Measurements from ENCODE around the gene IDH2.
"Not testable (repeated sequence)": the region's sequence is repeated elsewhere in the genome, so short reads cannot be mapped to it uniquely, and the experiment has no call there.

Gene IDH2

GRCh38 chr15:90101969-90102890 lies at the start of gene IDH2:
TSS of gene IDH2 (minus strand) at chr15:90102468. CDS start at chr15:90102390, 78 bp downstream.
- peak; percentile 74 for DNase-seq (ENCODE audit: low spot score)

DNA sequence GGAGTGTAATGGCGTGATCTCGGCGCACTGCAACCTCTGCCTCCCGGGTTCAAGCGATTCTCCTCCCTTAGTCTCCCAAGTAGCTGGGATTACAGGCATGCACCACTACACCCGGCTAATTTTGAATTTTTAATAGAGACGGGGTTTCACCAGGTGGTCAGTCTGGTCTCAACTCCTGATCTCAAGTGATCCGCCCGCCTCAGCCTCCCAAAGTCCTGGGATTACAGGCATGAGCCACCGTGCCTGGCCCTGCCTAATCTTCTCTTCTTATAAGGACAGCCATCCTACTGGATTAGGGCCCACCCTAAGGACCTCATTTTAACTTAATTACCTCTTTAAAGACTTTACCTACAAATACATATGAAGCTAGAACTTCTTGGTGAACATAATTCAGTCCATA lies 48.3 kb upstream of the IDH2 start:
- not testable (repeated sequence) for DNase-seq (ENCODE audit: low spot score)

- no peak for DNase-seq (ENCODE audit: low spot score)
These were observed 47.5 kb upstream of the IDH2 start for GRCh38 chr15:90149609-90150340.

GRCh38 chr15:90146198-90146761 lies 44.0 kb upstream of the IDH2 start:
- DNase-seq (ENCODE audit: low spot score) = not testable (repeated sequence)

DNA sequence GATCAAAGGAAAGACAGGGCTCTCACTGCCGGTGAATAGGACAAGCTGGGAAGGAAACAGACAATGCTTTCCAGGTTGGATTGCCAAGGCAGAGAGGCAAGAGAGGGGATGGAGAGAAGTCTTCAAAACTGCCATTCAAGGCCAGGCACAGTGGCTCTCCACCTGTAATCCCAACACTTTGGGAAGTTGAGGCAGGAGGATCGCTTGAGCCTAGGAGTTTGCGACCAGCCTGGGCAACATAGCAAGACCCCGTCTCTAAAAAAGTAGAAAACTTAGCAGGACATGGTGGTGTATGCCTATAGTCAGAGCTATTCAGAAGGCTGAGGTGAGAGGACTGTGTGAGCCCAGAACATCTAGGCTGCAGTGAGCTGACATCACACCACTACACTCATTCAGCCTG lies 43.5 kb upstream of the IDH2 start:
- no peak for DNase-seq (ENCODE audit: low spot score)

DNA sequence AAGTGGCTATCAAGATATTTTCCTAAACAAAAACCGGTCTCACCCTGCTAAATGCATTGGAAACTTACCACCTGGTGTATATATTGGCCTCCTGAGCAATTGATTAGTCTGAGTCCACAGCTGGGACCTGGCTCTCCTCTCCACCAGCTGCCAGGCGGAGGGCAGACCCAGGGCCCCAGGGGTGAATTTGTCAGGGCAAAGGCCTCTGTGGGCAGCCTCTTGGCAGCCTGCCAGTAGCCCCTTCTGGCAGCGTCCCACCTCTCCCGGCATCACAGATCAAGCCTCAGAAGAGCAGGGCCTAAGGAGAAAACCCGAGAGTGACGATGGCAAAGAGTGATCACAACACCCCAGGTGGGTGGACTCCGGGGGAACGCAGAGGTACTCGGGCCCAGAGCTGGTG lies 43.0 kb upstream of the IDH2 start:
- no peak for DNase-seq (ENCODE audit: low spot score)

DNA sequence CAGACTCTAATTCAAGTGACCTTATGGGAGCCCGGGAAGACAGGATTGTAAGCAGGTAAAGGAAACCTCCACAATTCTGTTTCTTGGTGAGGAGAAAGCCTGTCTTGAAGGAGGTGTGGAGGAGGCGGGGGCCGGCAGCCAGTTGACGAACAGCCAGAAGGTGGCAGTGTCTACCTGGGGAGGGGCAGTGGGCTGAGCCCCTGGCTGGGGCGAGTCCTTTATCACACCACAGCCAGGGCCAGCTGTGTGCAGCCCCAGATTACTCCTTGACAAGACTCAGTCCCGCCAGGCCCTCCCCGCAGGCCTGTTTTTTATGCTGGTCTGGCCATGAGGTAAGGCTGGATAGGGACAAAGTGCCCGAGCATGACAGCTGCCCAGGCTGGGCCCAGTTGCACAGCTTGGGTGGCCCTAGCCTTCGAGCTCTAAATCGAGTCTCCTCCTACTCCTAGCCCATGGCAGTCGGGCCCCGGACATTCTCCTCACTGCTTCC lies 40.9 kb upstream of the IDH2 start:
- peak; percentile 94 for DNase-seq (ENCODE audit: low spot score)

GRCh38 chr15:90142216-90143165 lies 40.2 kb upstream of the IDH2 start:
- no peak for DNase-seq (ENCODE audit: low spot score)

GRCh38 chr15:90141646-90142045 lies 39.4 kb upstream of the IDH2 start:
- DNase-seq (ENCODE audit: low spot score) = no peak

DNA sequence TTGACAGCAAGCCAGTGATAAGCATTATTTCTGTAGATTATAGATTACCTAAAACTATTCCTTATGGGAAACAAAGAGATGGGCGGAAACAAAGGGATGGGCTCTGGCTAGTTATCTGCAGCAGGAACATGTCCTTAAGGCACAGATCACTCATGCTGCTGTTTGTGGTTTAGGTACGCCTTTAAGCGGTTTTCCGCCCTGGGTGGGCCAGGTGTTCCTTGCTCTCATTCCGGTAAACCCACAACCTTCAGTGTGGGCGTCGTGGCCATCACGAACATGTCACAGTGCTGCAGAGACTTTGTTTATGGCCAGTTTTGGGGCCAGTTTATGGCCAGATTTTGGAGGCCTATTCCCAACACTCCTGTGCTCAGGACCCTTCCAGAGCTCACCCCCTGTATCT lies 37.3 kb upstream of the IDH2 start:
- DNase-seq (ENCODE audit: low spot score) = not testable (repeated sequence)

GRCh38 chr15:90138071-90138833 lies 36.0 kb upstream of the IDH2 start:
- DNase-seq (ENCODE audit: low spot score) = no peak

DNA sequence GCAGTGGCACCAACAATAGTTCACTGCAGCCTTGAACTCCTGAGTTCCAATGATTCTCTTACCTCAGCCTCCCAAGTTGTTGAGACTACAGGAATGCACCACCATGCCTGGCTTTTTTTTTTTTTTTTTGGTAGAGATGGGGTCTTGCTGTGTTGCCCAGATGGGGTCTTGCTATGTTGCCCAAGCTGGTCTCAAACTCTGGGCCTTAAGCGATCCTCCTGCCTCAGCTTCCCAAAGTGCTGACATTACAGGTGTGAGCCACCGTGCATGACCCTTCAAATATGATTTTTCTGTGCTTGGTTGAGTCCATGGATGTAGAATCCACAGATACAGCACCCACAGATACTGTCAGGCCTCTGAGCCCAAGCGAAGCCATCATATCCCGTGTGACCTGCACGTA lies 30.2 kb upstream of the IDH2 start:
- DNase-seq (ENCODE audit: low spot score) = no peak

- no peak for DNase-seq (ENCODE audit: low spot score)
These were observed 29.6 kb upstream of the IDH2 start for GRCh38 chr15:90131848-90132247.

GRCh38 chr15:90130291-90130690 lies 28.0 kb upstream of the IDH2 start:
- DNase-seq (ENCODE audit: low spot score) = no peak

DNA sequence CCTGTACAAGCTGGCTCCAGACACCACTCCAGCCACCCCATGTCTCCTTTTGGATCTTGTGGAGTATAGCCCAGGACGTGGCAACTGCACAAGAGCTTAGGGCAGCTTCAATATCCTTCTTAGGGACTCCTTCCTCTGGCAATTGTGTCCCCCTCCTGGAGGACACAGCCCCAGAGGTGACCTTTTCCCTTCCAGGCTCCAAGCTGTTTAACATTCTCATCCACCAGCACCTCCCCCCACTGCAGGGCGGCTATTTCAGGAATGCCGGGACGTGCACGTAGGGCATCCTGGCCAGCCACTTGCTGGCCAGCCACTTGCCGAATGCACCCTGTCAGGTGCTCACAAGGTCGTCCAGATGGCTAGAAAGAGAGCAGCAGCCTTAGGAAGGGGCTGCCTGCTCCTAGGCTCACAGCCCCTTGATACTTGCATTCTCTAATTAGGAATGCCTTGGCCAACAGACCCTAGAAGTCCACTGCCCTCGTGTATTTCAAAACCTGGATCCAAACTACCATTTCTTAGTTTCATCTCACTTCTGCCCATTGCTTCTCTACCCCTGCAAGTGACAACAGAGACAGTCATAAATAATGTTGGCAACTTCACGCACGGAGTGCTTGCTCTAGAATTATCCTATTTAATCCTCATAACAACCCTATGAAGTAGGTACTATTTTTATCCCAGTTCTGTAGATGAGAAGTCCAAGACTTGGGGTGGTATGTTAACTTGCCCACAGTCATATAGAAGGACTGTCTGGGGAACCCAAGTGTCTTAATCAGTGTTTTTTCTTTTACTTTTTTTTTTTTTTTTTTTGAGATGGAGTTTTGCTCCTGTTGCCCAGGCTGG lies 24.5 kb upstream of the IDH2 start:
- no peak for DNase-seq (ENCODE audit: low spot score)

- DNase-seq (ENCODE audit: low spot score) = no peak
These were observed 23.8 kb upstream of the IDH2 start for GRCh38 chr15:90126022-90126421.

DNA sequence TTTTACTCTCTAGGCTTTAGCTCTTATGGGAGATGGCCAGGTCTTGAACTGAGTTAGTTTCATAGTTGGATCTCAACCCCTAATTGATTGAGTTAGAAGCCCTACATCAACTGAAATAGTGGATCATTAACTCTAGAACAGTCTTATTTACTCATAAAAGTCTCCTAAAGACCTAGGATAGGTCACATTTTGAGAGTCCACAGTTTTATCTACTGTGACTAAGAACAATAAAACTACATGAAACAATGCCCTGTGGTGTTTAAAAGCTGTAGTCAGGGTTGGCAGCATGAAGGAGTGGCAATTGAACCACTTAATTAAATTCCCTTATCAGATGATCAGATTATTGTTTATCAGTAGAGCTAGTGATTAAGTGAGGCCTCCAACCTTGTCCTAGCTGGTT lies 22.2 kb upstream of the IDH2 start:
- no peak for DNase-seq (ENCODE audit: low spot score)

- no peak for DNase-seq (ENCODE audit: low spot score)
These were observed 18.8 kb upstream of the IDH2 start for GRCh38 chr15:90121086-90121485.

- no peak for DNase-seq (ENCODE audit: low spot score)
These were observed 17.1 kb upstream of the IDH2 start for GRCh38 chr15:90119367-90119766.

DNA sequence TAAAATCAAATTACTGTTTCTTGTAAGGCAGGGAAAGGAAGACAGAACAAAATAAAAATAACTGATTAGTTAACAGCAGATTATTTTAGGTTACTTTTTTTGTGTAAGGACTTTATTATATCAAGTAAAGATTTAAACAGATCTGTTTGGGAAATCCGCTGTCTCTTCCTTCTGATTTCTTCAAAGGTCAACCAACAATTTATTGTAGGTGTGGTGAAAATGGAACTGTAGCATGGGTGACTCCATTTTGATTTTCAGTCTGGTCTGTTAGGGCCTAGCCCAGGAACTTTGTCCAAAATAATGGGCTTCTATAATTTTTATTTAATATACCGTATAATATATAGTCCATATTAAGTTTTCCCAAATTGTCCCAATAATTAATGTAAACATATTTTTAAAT lies 13.5 kb upstream of the IDH2 start:
- DNase-seq (ENCODE audit: low spot score) = no peak
